Transverse colon (tissue), 4 donors: ENCODE measurements around the gene ERMARD. TPM values are rescaled to one million over a fixed set of nuclear protein-coding genes. Genes with fewer than 3 reads are reported as not detected.

Source experiments
- DNase-seq: peaks from one replicate; pipeline ENCODE4 v3.0.0-alpha.2; 2019
- H3K27ac ChIP-seq, 4 donors: fragments of 200-600 bp; sonication (generic); 2 replicates each; pipeline ENCODE4 v1.5.1; 2016 to 2018; ENCODE audit warnings: inconsistent platforms in 4 of 4
- H3K27me3 ChIP-seq: fragments of 200-600 bp; sonication (generic); 2 replicates; pipeline ENCODE4 v1.5.1; 2017; ENCODE audit warnings: inconsistent platforms
- H3K36me3 ChIP-seq, 4 donors: fragments of 200-600 bp; sonication (generic); 2 replicates each; pipeline ENCODE4 v1.5.1; 2017 to 2019; ENCODE audit warnings: inconsistent platforms in 4 of 4
- H3K4me1 ChIP-seq, 4 donors: fragments of 200-600 bp; sonication (generic); 2 replicates each; pipeline ENCODE4 v1.5.1; 2017 to 2020; ENCODE audit warnings: inconsistent platforms in 4 of 4
- H3K4me3 ChIP-seq, 4 donors: fragments of 200-600 bp; sonication (generic); 1 replicate in 1 of 4; 2 replicates in 3 of 4; pipeline versions ENCODE4 v1.5.1 to v1.6.1; 2017 to 2019; ENCODE audit warnings: inconsistent platforms in 4 of 4
- H3K9me3 ChIP-seq, 2 donors: fragments of 200-600 bp; sonication (generic); 2 replicates each; pipeline ENCODE4 v1.5.1; 2017 to 2019; ENCODE audit warnings: inconsistent platforms in 2 of 2
- CTCF ChIP-seq, 5 experiments: fragments of 200-600 bp in 3 of 5; fragments of 450-650 bp in 2 of 5; sonication (generic) in 3 of 5; IDR thresholded peaks; 1 replicate in 2 of 5; 2 replicates in 3 of 5; pipeline ENCODE4 v1.5.1; 2016 to 2017; ENCODE audit warnings: antibody characterized with exemption in 5 of 5, inconsistent platforms in 3 of 5, mild to moderate bottlenecking in 2 of 5, moderate library complexity in 1 of 5
- EP300 ChIP-seq: sonication (generic); formaldehyde crosslinking; IDR thresholded peaks from one replicate; pipeline ENCODE4 v1.6.1; 2017; ENCODE audit warnings: antibody characterized with exemption, low read depth
- POLR2A ChIP-seq: fragments of 450-650 bp; IDR thresholded peaks from one replicate; pipeline ENCODE4 v1.6.1; 2016; ENCODE audit warnings: antibody characterized with exemption, mild to moderate bottlenecking, moderate library complexity
- POLR2AphosphoS5 ChIP-seq, 3 donors: sonication (generic); formaldehyde crosslinking; IDR thresholded peaks; one replicate each; pipeline ENCODE4 v1.6.1; 2016; ENCODE audit warnings: antibody characterized with exemption in 3 of 3
- WGBS, 2 donors: methylation state at CpG; one replicate each; pipeline ENCODE4 v1.1.5; 2018; ENCODE audit warnings: low coverage in 1 of 2; 5-methylcytosine and 5-hydroxymethylcytosine counted together
- in situ Hi-C, 4 donors: fragments of 200-750 bp; cut with MboI; loops; one replicate each; pipeline versions ENCODE4 v1.15.0 to v1.15.1; 2017; ENCODE audit warnings: low sequenced_read_pairs in 3 of 4, low pct_ligation_motif_present in 1 of 4, low pct_unique_long_range_greater_than_20kb in 1 of 4
- intact Hi-C: fragments of 100-400 bp; cut with DNase I; formaldehyde crosslinking; loops from one replicate; pipeline ENCODE4 v1.15.1; 2023; ENCODE audit warnings: low total_unique reads
- total RNA-seq, 4 donors: library from RNA; depleted of rRNA; stranded (reverse); fragments of >200 nt; gene quantifications; one replicate each; pipeline ENCODE4 v1.1.0, GENCODE V29; 2016

The ERMARD gene
- total RNA-seq, 4 donors from 2014 or later = 15.7 to 29.5 (median 20.8) TPM

GRCh38 chr6:169826697-169827096, 75.3 kb downstream of the ERMARD start:
- DNase-seq = no peak
- Histone ChIP-seq H3K4me3 (no peak overlapping the region), H3K4me1 (peaks cover 0 to under 1% (median 0%) of the 10 kb centered on the region in 4 donors), H3K27me3 (peaks cover 4% of the 10 kb centered on the region), H3K27ac (no peak overlapping the region), H3K9me3 (no peaks in the 10 kb centered on the region), H3K36me3 (no peaks in the 10 kb centered on the region)
- intact Hi-C loops = no loop called here
- no peak for TF ChIP-seq CTCF (IDR thresholded peaks at IDR 0.05)
- TF ChIP-seq POLR2A = no peak
- no peak for TF ChIP-seq POLR2AphosphoS5 (IDR thresholded peaks at IDR 0.05)
- no peak for TF ChIP-seq EP300
- in situ Hi-C loops = loop anchor here in 1 of 4 donors (10.0 kb wide), 1 partner anchor 698 kb away; no protein-coding TSS in a partner anchor

- in situ Hi-C loops = loop anchor here in 1 of 4 donors (10.0 kb wide), 1 partner anchor 697 kb away; no protein-coding TSS in a partner anchor
- no peak for DNase-seq
- TF ChIP-seq POLR2A = no peak
- TF ChIP-seq POLR2AphosphoS5 (IDR thresholded peaks at IDR 0.05) = no peak
- TF ChIP-seq EP300 = no peak
- TF ChIP-seq CTCF (IDR thresholded peaks at IDR 0.05) = no peak
- Histone ChIP-seq H3K4me3 (no peak overlapping the region), H3K27me3 (peaks cover 4% of the 10 kb centered on the region), H3K4me1 (peaks cover 0 to 3% (median 0%) of the 10 kb centered on the region in 4 donors), H3K9me3 (no peaks in the 10 kb centered on the region), H3K27ac (no peak overlapping the region), H3K36me3 (no peaks in the 10 kb centered on the region)
- intact Hi-C loops = no loop called here
- 75% methylated on average over 12 of the region's 12 CpGs; no CpG with 5 or more reads in 1 of the 2 donors for WGBS, 2 donors
Observed at GRCh38 chr6:169827290-169827717, 75.9 kb downstream of the ERMARD start.

- in situ Hi-C loops = loop anchor here in 1 of 4 donors (10.0 kb wide), 1 partner anchor 697 kb away; no protein-coding TSS in a partner anchor
- TF ChIP-seq CTCF (IDR thresholded peaks at IDR 0.05) (no peak), POLR2AphosphoS5 (IDR thresholded peaks at IDR 0.05) (no peak), EP300 (no peak), POLR2A (no peak)
- intact Hi-C loops = no loop called here
Observed at GRCh38 chr6:169828176-169828575, 76.8 kb downstream of the ERMARD start.

GRCh38 chr6:169829786-169830185, 78.4 kb downstream of the ERMARD start:
- Histone ChIP-seq H3K27me3 (peaks cover 4% of the 10 kb centered on the region), H3K4me3 (no peak overlapping the region), H3K4me1 (peaks cover 0 to 3% (median 0%) of the 10 kb centered on the region in 4 donors), H3K36me3 (no peaks in the 10 kb centered on the region), H3K27ac (no peak overlapping the region), H3K9me3 (no peaks in the 10 kb centered on the region)
- in situ Hi-C loops = loop anchor here in 2 of 4 donors (10.0 kb wide), 2 partner anchors 685 to 695 kb away; no protein-coding TSS in a partner anchor
- TF ChIP-seq POLR2A (no peak), CTCF (IDR thresholded peaks at IDR 0.05) (no peak), POLR2AphosphoS5 (IDR thresholded peaks at IDR 0.05) (no peak), EP300 (no peak)
- no peak for DNase-seq
- intact Hi-C loops = no loop called here
- 72% methylated on average over 4 of the region's 4 CpGs; no CpG with 5 or more reads in 1 of the 2 donors for WGBS, 2 donors

More at GRCh38 chr6:169828176-169828575, 76.8 kb downstream of the ERMARD start:
- DNase-seq = no peak
- no peaks in the 10 kb centered on the region for H3K36me3 ChIP-seq
- H3K9me3 ChIP-seq = no peaks in the 10 kb centered on the region
- no peak overlapping the region for H3K4me3 ChIP-seq
- WGBS, 2 donors = 83% methylated on average over 13 of the region's 13 CpGs; no CpG with 5 or more reads in 1 of the 2 donors
- peaks cover 4% of the 10 kb centered on the region for H3K27me3 ChIP-seq
- H3K27ac ChIP-seq = no peak overlapping the region
- H3K4me1 ChIP-seq = peaks cover 0 to 3% (median 0%) of the 10 kb centered on the region in 4 donors
